H9 (cell line): ENCODE results near the gene ABHD8. TPM values are rescaled to one million over a fixed set of nuclear protein-coding genes. Genes with fewer than 3 reads are reported as not detected.

Experiments used
- DNase-seq: peaks from one replicate; pipeline ENCODE4 v3.0.0-alpha.2; 2017
- H2AFZ ChIP-seq: one replicate; pipeline ENCODE4 v1.6.1; 2013; ENCODE audit warnings: mild to moderate bottlenecking, low read length, control low read depth, moderate library complexity
- H2AK5ac ChIP-seq: 2 replicates; pipeline ENCODE4 v1.6.1; 2013; ENCODE audit warnings: low read length, control low read depth, mixed read lengths; ENCODE audit not compliant: insufficient read length
- H2BK120ac ChIP-seq: one replicate; pipeline ENCODE4 v1.6.1; 2013; ENCODE audit warnings: low read depth, mild to moderate bottlenecking, low read length, control low read depth, inconsistent platforms; ENCODE audit not compliant: poor library complexity, severe bottlenecking
- H2BK12ac ChIP-seq: 2 replicates; pipeline ENCODE4 v1.6.1; 2013; ENCODE audit warnings: low read length, control low read depth, mixed read lengths, low read depth; ENCODE audit not compliant: insufficient read length
- H2BK15ac ChIP-seq: 2 replicates; pipeline ENCODE4 v1.6.1; 2013; ENCODE audit warnings: low read depth, low read length, control low read depth
- H2BK20ac ChIP-seq: one replicate; pipeline ENCODE4 v1.6.1; 2013; ENCODE audit warnings: low read depth, mild to moderate bottlenecking, low read length, control low read depth, inconsistent platforms; ENCODE audit not compliant: poor library complexity, severe bottlenecking
- H2BK5ac ChIP-seq: 2 replicates; pipeline ENCODE4 v1.6.1; 2013; ENCODE audit warnings: low read length, control low read depth, mixed read lengths; ENCODE audit not compliant: insufficient read length
- H3K14ac ChIP-seq: 2 replicates; pipeline ENCODE4 v1.6.1; 2013; ENCODE audit warnings: low read length, control low read depth; ENCODE audit not compliant: insufficient read depth
- H3K18ac ChIP-seq: 2 replicates; pipeline ENCODE4 v1.6.1; 2013; ENCODE audit warnings: low read depth, mild to moderate bottlenecking, mixed read lengths, low read length, control low read depth; ENCODE audit not compliant: insufficient read length
- H3K23ac ChIP-seq: 2 replicates; pipeline ENCODE4 v1.6.1; 2013; ENCODE audit warnings: low read length, control low read depth, mixed read lengths, low read depth; ENCODE audit not compliant: insufficient read length
- H3K23me2 ChIP-seq: 2 replicates; pipeline ENCODE4 v1.6.1; 2013; ENCODE audit warnings: low read depth, mild to moderate bottlenecking, mixed read lengths, low read length, control low read depth; ENCODE audit not compliant: insufficient read length, poor library complexity, severe bottlenecking
- H3K27ac ChIP-seq: 2 replicates; pipeline ENCODE4 v1.5.1; 2013; ENCODE audit warnings: low read length, control low read depth, mixed read lengths, low read depth; ENCODE audit not compliant: insufficient read length
- H3K27me3 ChIP-seq: 2 replicates; pipeline ENCODE4 v1.6.1; 2013; ENCODE audit warnings: low read length, control low read depth, inconsistent platforms; ENCODE audit not compliant: insufficient read depth
- H3K4ac ChIP-seq: 2 replicates; pipeline ENCODE4 v1.6.1; 2013; ENCODE audit warnings: low read depth, mild to moderate bottlenecking, control low read depth, inconsistent platforms, low read length, moderate library complexity
- H3K4me1 ChIP-seq: 2 replicates; pipeline ENCODE4 v1.6.1; 2013; ENCODE audit warnings: low read length, control low read depth, inconsistent platforms; ENCODE audit not compliant: insufficient read depth
- H3K4me2 ChIP-seq: 2 replicates; pipeline ENCODE4 v1.6.1; 2013; ENCODE audit warnings: low read length, control low read depth, mixed read lengths; ENCODE audit not compliant: insufficient read length, insufficient read depth
- H3K56ac ChIP-seq: 2 replicates; pipeline ENCODE4 v1.6.1; 2013; ENCODE audit warnings: low read depth, mild to moderate bottlenecking, mixed read lengths, low read length, control low read depth; ENCODE audit not compliant: insufficient read length
- H3K79me1 ChIP-seq: 2 replicates; pipeline ENCODE4 v1.6.1; 2013; ENCODE audit warnings: low read depth, mild to moderate bottlenecking, moderate library complexity, low read length, control low read depth, inconsistent platforms; ENCODE audit not compliant: insufficient read depth, poor library complexity, severe bottlenecking
- H3K79me2 ChIP-seq: 2 replicates; pipeline ENCODE4 v1.6.1; 2013; ENCODE audit warnings: low read length, control low read depth, inconsistent platforms; ENCODE audit not compliant: insufficient read depth
- H3K9ac ChIP-seq: 2 replicates; pipeline ENCODE4 v1.6.1; 2013; ENCODE audit warnings: low read length, control low read depth, mixed read lengths; ENCODE audit not compliant: insufficient read length; ENCODE audit errors: extremely low read depth
- H3K9me3 ChIP-seq: one replicate; pipeline ENCODE4 v1.6.1; 2013; ENCODE audit warnings: low read depth, low read length, inconsistent platforms; ENCODE audit not compliant: control insufficient read depth
- H3T11ph ChIP-seq: one replicate; pipeline ENCODE4 v1.6.1; 2013; ENCODE audit warnings: mild to moderate bottlenecking, low read length, control low read depth, inconsistent platforms
- H4K20me1 ChIP-seq: one replicate; pipeline ENCODE4 v1.6.1; 2013; ENCODE audit not compliant: control insufficient read depth, insufficient read length, insufficient read depth
- H4K5ac ChIP-seq: 2 replicates; pipeline ENCODE4 v1.6.1; 2013; ENCODE audit warnings: low read depth, mild to moderate bottlenecking, mixed read lengths, low read length, control low read depth; ENCODE audit not compliant: insufficient read length
- H4K8ac ChIP-seq: replicated peaks from 2 replicates; pipeline ENCODE4 v1.6.1; 2013; ENCODE audit warnings: low read length, control low read depth, mixed read lengths, low read depth; ENCODE audit not compliant: insufficient read length
- H4K91ac ChIP-seq: 2 replicates; pipeline ENCODE4 v1.6.1; 2013; ENCODE audit warnings: low read depth, mild to moderate bottlenecking, moderate library complexity, mixed read lengths, low read length, control low read depth; ENCODE audit not compliant: insufficient read length
- H3K27ac Mint-ChIP-seq, 3 experiments: 2 replicates in 2 of 3; 3 replicates in 1 of 3; pipeline ENCODE4 v1.8.0; 2020 to 2021; ENCODE audit warnings: mixed read lengths in 3 of 3, mild to moderate bottlenecking in 1 of 3, moderate library complexity in 1 of 3
- H3K27me3 Mint-ChIP-seq: 2 replicates; pipeline ENCODE4 v1.8.0; 2021; ENCODE audit warnings: low read depth, mild to moderate bottlenecking, moderate library complexity, mixed read lengths
- H3K36me3 Mint-ChIP-seq, 3 experiments: 2 replicates in 2 of 3; 3 replicates in 1 of 3; pipeline ENCODE4 v1.8.0; 2020 to 2021; ENCODE audit warnings: low read depth in 3 of 3, mixed read lengths in 3 of 3; ENCODE audit not compliant: insufficient read depth in 1 of 3
- H3K4me1 Mint-ChIP-seq, 2 experiments: 2 replicates each; pipeline ENCODE4 v1.8.0; 2020; ENCODE audit warnings: mixed read lengths in 2 of 2
- H3K4me3 Mint-ChIP-seq, 2 experiments: 2 replicates in 1 of 2; 3 replicates in 1 of 2; pipeline ENCODE4 v1.8.0; 2020 to 2021; ENCODE audit warnings: mild to moderate bottlenecking in 2 of 2, mixed read lengths in 2 of 2, moderate library complexity in 1 of 2
- H3K9me3 Mint-ChIP-seq, 2 experiments: 2 replicates in 1 of 2; 3 replicates in 1 of 2; pipeline ENCODE4 v1.8.0; 2020; ENCODE audit warnings: mild to moderate bottlenecking in 2 of 2, mixed read lengths in 2 of 2, moderate library complexity in 1 of 2
- CTCF ChIP-seq: fragments of 200-600 bp; sonication (generic); conservative IDR thresholded peaks from 3 replicates; pipeline ENCODE4 v1.8.0; 2021; ENCODE audit warnings: antibody characterized with exemption, mild to moderate bottlenecking
- WGBS: extraction: QIAGEN DNeasy Blood & Tissue Kit; methylation state at CpG from one replicate; pipeline ENCODE4 v1.1.7; 2013; ENCODE audit warnings: missing lambda C conversion rate, low lambda C conversion rate, mixed read lengths; ENCODE audit not compliant: insufficient read length; ENCODE audit errors: extremely low coverage; 5-methylcytosine and 5-hydroxymethylcytosine counted together
- total RNA-seq: library from RNA; stranded (reverse); gene quantifications from 2 replicates; pipeline ENCODE4 v1.2.1, GENCODE V29; 2021

The ABHD8 gene
- total RNA-seq, 1 experiment from 2014 or later: 11.7 TPM

- Histone ChIP-seq H3K4me2 (peak overlapping the region; percentile 63), H2BK12ac (no peak overlapping the region), H2BK5ac (no peak overlapping the region), H3K18ac (no peak overlapping the region), H4K20me1 (no peaks in the 10 kb centered on the region), H2BK20ac (no peak overlapping the region), H3K4me1 (peaks cover 4% of the 10 kb centered on the region; the same call in 1 of the 2 replicates), H4K8ac (no peak overlapping the region), H3K79me1 (peaks cover 3% of the 10 kb centered on the region), H2AFZ (no peak overlapping the region), H2BK120ac (no peak overlapping the region), H3T11ph (no peak overlapping the region), H3K9ac (no peak overlapping the region), H4K5ac (no peak overlapping the region), H2BK15ac (no peak overlapping the region), H3K23ac (no peak overlapping the region), H3K14ac (peak overlapping the region; percentile 44; the same call in 1 of the 2 replicates), H3K27ac (no peak overlapping the region), H3K23me2 (peaks cover 17% of the 10 kb centered on the region), H3K9me3 (no peaks in the 10 kb centered on the region), H4K91ac (no peak overlapping the region), H3K56ac (no peak overlapping the region), H2AK5ac (no peak overlapping the region), H3K79me2 (peaks cover 26% of the 10 kb centered on the region; the same call in 1 of the 2 replicates), H3K27me3 (no peaks in the 10 kb centered on the region), H3K4ac (no peak overlapping the region)
- no peak for TF ChIP-seq CTCF
- WGBS: no CpG with 5 or more reads among the region's 100 CpGs
- H3K9me3 Mint-ChIP-seq: peaks cover 0 to 3% of the 10 kb centered on the region in 2 experiments; a peak in 1 of 5 replicates
- H3K4me1 Mint-ChIP-seq: peaks cover 44 to 54% of the 10 kb centered on the region in 2 experiments
- H3K36me3 Mint-ChIP-seq: peaks cover 0 to 21% (median 18%) of the 10 kb centered on the region in 3 experiments; a peak in 6 of 7 replicates
- no peak for DNase-seq
- peaks cover 2% of the 10 kb centered on the region; the same call in 1 of the 2 replicates for H3K27me3 Mint-ChIP-seq
- H3K27ac Mint-ChIP-seq: peak overlapping the region in 2 of 3 experiments; percentile 82 to 93; a peak in 3 of 7 replicates
- H3K4me3 Mint-ChIP-seq: peak overlapping the region; percentile 91 to 95
These were observed 58.3 kb downstream of the ABHD8 start for GRCh38 chr19:17244618-17245534.
